Ureter (tissue), 1 donor: ENCODE measurements around the gene PCTP. TPM values are rescaled to one million over a fixed set of nuclear protein-coding genes. Genes with fewer than 3 reads are reported as not detected.

ENCODE experiments used
- DNase-seq: peaks from one replicate; pipeline ENCODE4 v3.0.0-alpha.2; 2020; ENCODE audit warnings: low spot score
- total RNA-seq: library from RNA; stranded (reverse); gene quantifications from one replicate; pipeline ENCODE4 v1.2.4, GENCODE V29; 2023
- donor health status: DM: yes; HTN: yes; CAD: no.

The PCTP gene
- total RNA-seq, 1 donor from 2014 or later = 33.9 TPM

GRCh38 chr17:55794725-55795482, 44.1 kb downstream of the PCTP start:
- no peak for DNase-seq

- DNase-seq = no peak
Measured at GRCh38 chr17:55806745-55807495, 56.1 kb downstream of the PCTP start.

- DNase-seq = no peak
Measured at GRCh38 chr17:55811536-55811935, 60.7 kb downstream of the PCTP start.

- no peak for DNase-seq
Measured at GRCh38 chr17:55812323-55812722, 61.5 kb downstream of the PCTP start.

GRCh38 chr17:55813944-55814343, 63.1 kb downstream of the PCTP start:
- DNase-seq = no peak

- DNase-seq = no peak
Measured at GRCh38 chr17:55814377-55814776, 63.5 kb downstream of the PCTP start.

GRCh38 chr17:55816532-55817396, 65.9 kb downstream of the PCTP start:
- DNase-seq = no peak

GRCh38 chr17:55817397-55817709, 66.5 kb downstream of the PCTP start:
- DNase-seq = no peak

- DNase-seq = no peak
Measured at GRCh38 chr17:55818026-55818425, 67.2 kb downstream of the PCTP start.

GRCh38 chr17:55818451-55819375, 67.9 kb downstream of the PCTP start:
- DNase-seq = no peak

GRCh38 chr17:55820675-55821074, 69.8 kb downstream of the PCTP start:
- no peak for DNase-seq

GRCh38 chr17:55822028-55822427, 71.2 kb downstream of the PCTP start:
- no peak for DNase-seq

GRCh38 chr17:55825213-55825612, 74.4 kb downstream of the PCTP start:
- DNase-seq = no peak

Other genes with a start within 250 kb of the PCTP start
- not detected for gene SMIM36, start 239.6 kb upstream of the PCTP start, total RNA-seq
- gene TMEM100, start 28.2 kb upstream of the PCTP start, total RNA-seq = 8.4 TPM